ENCODE data around the gene MYL1. TPM values are rescaled to one million over a fixed set of nuclear protein-coding genes. Genes with fewer than 3 reads are reported as not detected.
A peak's percentile ranks its signal among the peaks of the same experiment; 100 is the strongest.

Gene MYL1
- total and polyA plus RNA-seq, 2 donors (not counting 1 experiment from before 2014, with no cell fraction given) = not detected

DNA sequence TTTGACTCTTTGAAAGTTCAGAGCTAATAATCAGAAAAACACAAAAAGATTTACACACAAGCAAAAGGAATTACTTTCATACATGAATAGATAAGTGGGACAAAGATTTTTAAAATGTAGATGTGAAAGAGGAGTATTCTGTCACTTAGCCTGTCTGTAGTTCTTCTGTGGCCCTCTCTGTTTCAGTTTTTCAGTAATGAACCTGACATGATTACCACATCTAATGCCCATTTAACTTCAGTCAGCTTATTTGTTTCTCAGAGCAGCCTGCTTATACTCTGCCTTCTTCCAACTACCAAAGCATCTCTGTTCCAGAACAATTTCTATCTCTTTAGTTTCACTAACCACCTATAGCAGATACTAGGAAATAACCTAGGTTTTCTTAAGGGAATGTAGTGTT is 55.3 kb downstream of the MYL1 start:
- Histone ChIP-seq H3K4me1 (ENCODE audit: control insufficient read depth, extremely low read depth, insufficient read depth, low read length) (no peaks in the 10 kb centered on the region), H3K36me3 (ENCODE audit: control insufficient read depth, insufficient read depth, low read length) (no peaks in the 10 kb centered on the region), H3K79me2 (ENCODE audit: control insufficient read depth, insufficient read depth, low read length) (no peaks in the 10 kb centered on the region), H3K27ac (ENCODE audit: insufficient read depth, low read length) (no peak overlapping the region), H3K9ac (ENCODE audit: insufficient read depth, low read length) (no peak overlapping the region), H3K4me3 (replicated peaks in 1 of 4; ENCODE audit: control extremely low read depth in 1 of 4, insufficient read depth in 1 of 4, low read depth in 3 of 4, low read length in 4 of 4) (no peak overlapping the region), H4K20me1 (ENCODE audit: control insufficient read depth, extremely low read depth, insufficient read depth, low read length) (no peaks in the 10 kb centered on the region), H3K27me3 (ENCODE audit: control insufficient read depth, insufficient read depth, low read length) (no peaks in the 10 kb centered on the region), H3K4me2 (ENCODE audit: extremely low read depth, insufficient read depth, low read length) (no peak overlapping the region), H3K9me3 (ENCODE audit: control insufficient read depth, insufficient read depth, low read depth, low read length) (no peaks in the 10 kb centered on the region), H2AFZ (ENCODE audit: low read length) (no peak overlapping the region)
- TF ChIP-seq, protein P1, sequence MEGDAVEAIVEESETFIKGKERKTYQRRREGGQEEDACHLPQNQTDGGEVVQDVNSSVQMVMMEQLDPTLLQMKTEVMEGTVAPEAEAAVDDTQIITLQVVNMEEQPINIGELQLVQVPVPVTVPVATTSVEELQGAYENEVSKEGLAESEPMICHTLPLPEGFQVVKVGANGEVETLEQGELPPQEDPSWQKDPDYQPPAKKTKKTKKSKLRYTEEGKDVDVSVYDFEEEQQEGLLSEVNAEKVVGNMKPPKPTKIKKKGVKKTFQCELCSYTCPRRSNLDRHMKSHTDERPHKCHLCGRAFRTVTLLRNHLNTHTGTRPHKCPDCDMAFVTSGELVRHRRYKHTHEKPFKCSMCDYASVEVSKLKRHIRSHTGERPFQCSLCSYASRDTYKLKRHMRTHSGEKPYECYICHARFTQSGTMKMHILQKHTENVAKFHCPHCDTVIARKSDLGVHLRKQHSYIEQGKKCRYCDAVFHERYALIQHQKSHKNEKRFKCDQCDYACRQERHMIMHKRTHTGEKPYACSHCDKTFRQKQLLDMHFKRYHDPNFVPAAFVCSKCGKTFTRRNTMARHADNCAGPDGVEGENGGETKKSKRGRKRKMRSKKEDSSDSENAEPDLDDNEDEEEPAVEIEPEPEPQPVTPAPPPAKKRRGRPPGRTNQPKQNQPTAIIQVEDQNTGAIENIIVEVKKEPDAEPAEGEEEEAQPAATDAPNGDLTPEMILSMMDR (conservative IDR thresholded peaks at IDR 0.05 in 1 of 2, IDR thresholded peaks at IDR 0.05 in 1 of 2; ENCODE audit: low read depth in 1 of 2, low read length in 2 of 2) = no peak
- TF ChIP-seq EZH2 (IDR thresholded peaks at IDR 0.05; ENCODE audit: low read length, missing control alignments) = no peak
- DNase-seq (ENCODE audit: low read depth in 2 of 2) = no peak

DNA sequence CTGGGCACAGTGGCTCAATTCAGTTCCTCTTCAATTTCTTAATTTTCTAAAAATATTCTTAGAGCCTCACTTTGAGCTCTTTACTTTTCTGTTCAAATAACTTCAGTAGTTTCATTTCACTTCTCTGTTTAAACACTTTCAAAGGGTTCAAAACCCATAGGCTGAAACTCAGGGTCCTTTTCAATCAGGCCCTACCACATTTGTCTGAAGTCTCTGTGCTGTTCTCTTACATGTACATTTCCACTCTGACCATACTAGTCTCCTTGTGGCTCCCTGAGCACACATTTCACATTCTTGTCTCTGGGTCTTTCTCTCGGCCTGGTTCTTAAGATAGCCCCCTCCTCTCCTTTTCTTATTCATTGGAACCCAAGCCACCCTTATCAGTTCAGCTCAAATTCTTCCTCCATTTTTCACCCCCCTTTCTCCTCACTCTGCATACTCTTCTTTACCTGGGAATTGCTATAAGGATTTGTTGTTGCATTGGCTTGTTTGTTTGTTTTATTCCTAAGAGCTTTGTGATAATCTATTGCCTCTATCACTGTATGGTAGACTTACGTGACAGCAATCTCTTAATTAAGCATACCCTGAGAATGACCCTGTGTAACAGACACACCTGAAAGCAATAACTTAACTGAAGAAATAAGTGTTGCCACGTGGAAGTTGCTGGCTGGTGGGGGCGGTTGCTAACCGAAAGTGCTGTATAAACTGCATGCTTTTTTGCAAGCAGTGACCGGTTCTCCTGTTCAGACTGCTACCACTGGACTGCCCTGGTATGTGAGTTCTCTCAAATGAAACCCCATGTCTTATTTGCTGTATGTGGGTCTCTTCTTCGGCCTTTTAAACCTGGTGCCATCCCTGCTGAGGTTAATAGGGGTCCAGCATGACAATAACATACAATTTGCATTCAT is 62.0 kb downstream of the MYL1 start:
- no peak for TF ChIP-seq EZH2 (IDR thresholded peaks at IDR 0.05; ENCODE audit: low read length, missing control alignments)
- TF ChIP-seq, protein P1 (conservative IDR thresholded peaks at IDR 0.05 in 1 of 2, IDR thresholded peaks at IDR 0.05 in 1 of 2; ENCODE audit: low read depth in 1 of 2, low read length in 2 of 2) = no peak
- no peaks in the 10 kb centered on the region for H3K9me3 ChIP-seq (ENCODE audit: control insufficient read depth, insufficient read depth, low read depth, low read length)
- H2AFZ ChIP-seq (ENCODE audit: low read length) = no peak overlapping the region
- H3K27ac ChIP-seq (ENCODE audit: insufficient read depth, low read length) = no peak overlapping the region
- H3K4me2 ChIP-seq (ENCODE audit: extremely low read depth, insufficient read depth, low read length) = no peak overlapping the region
- H3K9ac ChIP-seq (ENCODE audit: insufficient read depth, low read length) = no peak overlapping the region
- H4K20me1 ChIP-seq (ENCODE audit: control insufficient read depth, extremely low read depth, insufficient read depth, low read length) = no peaks in the 10 kb centered on the region
- no peaks in the 10 kb centered on the region for H3K36me3 ChIP-seq (ENCODE audit: control insufficient read depth, insufficient read depth, low read length)
- no peak for DNase-seq (ENCODE audit: low read depth in 2 of 2)
- H3K4me1 ChIP-seq (ENCODE audit: control insufficient read depth, extremely low read depth, insufficient read depth, low read length) = no peaks in the 10 kb centered on the region
- no peak overlapping the region for H3K4me3 ChIP-seq (replicated peaks in 1 of 4; ENCODE audit: control extremely low read depth in 1 of 4, insufficient read depth in 1 of 4, low read depth in 3 of 4, low read length in 4 of 4)
- H3K27me3 ChIP-seq (ENCODE audit: control insufficient read depth, insufficient read depth, low read length) = no peaks in the 10 kb centered on the region
- no peaks in the 10 kb centered on the region for H3K79me2 ChIP-seq (ENCODE audit: control insufficient read depth, insufficient read depth, low read length)

DNA sequence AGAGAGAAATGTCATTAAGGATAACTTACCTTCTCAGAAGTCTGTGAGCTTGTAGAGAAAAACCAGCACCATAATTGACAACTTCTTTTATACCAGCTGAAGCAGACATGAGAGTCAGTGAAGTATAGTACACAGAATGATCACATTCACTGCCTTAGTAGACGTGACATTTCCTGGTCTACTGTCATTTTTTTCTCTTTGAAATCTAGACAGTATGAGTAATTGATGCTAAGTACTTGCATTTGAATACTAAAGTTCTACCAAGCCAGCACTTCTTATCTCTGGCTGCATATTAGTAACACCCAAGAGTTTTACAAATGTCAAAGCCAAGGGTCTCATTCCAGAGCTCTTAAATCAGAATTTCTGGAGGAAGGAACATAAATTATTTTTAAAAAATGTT is 64.4 kb downstream of the MYL1 start:
- Histone ChIP-seq H2AFZ (ENCODE audit: low read length) (no peak overlapping the region), H3K4me3 (replicated peaks in 1 of 4; ENCODE audit: control extremely low read depth in 1 of 4, insufficient read depth in 1 of 4, low read depth in 3 of 4, low read length in 4 of 4) (no peak overlapping the region), H3K27ac (ENCODE audit: insufficient read depth, low read length) (no peak overlapping the region), H3K9ac (ENCODE audit: insufficient read depth, low read length) (no peak overlapping the region), H4K20me1 (ENCODE audit: control insufficient read depth, extremely low read depth, insufficient read depth, low read length) (no peaks in the 10 kb centered on the region), H3K79me2 (ENCODE audit: control insufficient read depth, insufficient read depth, low read length) (no peaks in the 10 kb centered on the region), H3K4me1 (ENCODE audit: control insufficient read depth, extremely low read depth, insufficient read depth, low read length) (no peaks in the 10 kb centered on the region), H3K36me3 (ENCODE audit: control insufficient read depth, insufficient read depth, low read length) (no peaks in the 10 kb centered on the region), H3K9me3 (ENCODE audit: control insufficient read depth, insufficient read depth, low read depth, low read length) (no peaks in the 10 kb centered on the region), H3K27me3 (ENCODE audit: control insufficient read depth, insufficient read depth, low read length) (no peaks in the 10 kb centered on the region), H3K4me2 (ENCODE audit: extremely low read depth, insufficient read depth, low read length) (no peak overlapping the region)
- DNase-seq (ENCODE audit: low read depth in 2 of 2) = peak in 1 of 2 donors; percentile 48
- TF ChIP-seq, protein P1 (conservative IDR thresholded peaks at IDR 0.05 in 1 of 2, IDR thresholded peaks at IDR 0.05 in 1 of 2; ENCODE audit: low read depth in 1 of 2, low read length in 2 of 2) = no peak
- TF ChIP-seq EZH2 (IDR thresholded peaks at IDR 0.05; ENCODE audit: low read length, missing control alignments) = no peak

Other genes with a start within 250 kb of the MYL1 start
- gene KANSL1L, start 143.8 kb downstream of the MYL1 start, total RNA-seq = 21.8 and 26.1 TPM in 2 replicates
- 5.5 and 7.3 TPM in 2 replicates for gene KANSL1L, start 143.8 kb downstream of the MYL1 start, polyA plus RNA-seq
- gene ACADL, start 89.7 kb downstream of the MYL1 start, total RNA-seq = 0.50 and 0.51 TPM in 2 replicates
- gene ACADL, start 89.7 kb downstream of the MYL1 start, polyA plus RNA-seq = 0.03 and 0.07 TPM in 2 replicates
- gene LANCL1, start 161.6 kb upstream of the MYL1 start, total RNA-seq = 32.6 and 56.1 TPM in 2 replicates
- 55.1 and 71.8 TPM in 2 replicates for gene LANCL1, start 161.6 kb upstream of the MYL1 start, polyA plus RNA-seq
- gene CPS1, start 241.4 kb upstream of the MYL1 start, total RNA-seq = 25.7 and 27.4 TPM in 2 replicates
- gene CPS1, start 241.4 kb upstream of the MYL1 start, polyA plus RNA-seq = 10.8 and 25.7 TPM in 2 replicates

All from fibroblast of lung (primary cell).